HG02970 (cell line): ENCODE data around the gene TEKT2.

Experiments
- ATAC-seq: cut with Tn5 transposase; IDR thresholded peaks from one replicate; pipeline ENCODE4 v1.9.1; 2021; ENCODE audit warnings: mild to moderate bottlenecking, moderate library complexity, moderate number of reproducible peaks; ENCODE audit not compliant: unreplicated experiment, low FRiP score

TEKT2 gene, protein sequence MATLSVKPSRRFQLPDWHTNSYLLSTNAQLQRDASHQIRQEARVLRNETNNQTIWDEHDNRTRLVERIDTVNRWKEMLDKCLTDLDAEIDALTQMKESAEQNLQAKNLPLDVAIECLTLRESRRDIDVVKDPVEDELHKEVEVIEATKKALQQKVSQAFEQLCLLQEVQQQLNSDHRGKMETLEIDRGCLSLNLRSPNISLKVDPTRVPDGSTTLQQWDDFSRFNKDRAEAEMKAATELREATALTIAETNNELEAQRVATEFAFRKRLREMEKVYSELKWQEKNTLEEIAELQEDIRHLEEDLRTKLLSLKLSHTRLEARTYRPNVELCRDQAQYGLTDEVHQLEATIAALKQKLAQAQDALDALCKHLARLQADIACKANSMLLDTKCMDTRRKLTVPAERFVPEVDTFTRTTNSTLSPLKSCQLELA

GRCh38 chr1:36083635-36084496 is at the start of gene TEKT2:
Gene TEKT2, plus strand, starts transcription at chr1:36084094. Its CDS starts 828 bp downstream, at chr1:36084922.
- ATAC-seq = no peak

DNA sequence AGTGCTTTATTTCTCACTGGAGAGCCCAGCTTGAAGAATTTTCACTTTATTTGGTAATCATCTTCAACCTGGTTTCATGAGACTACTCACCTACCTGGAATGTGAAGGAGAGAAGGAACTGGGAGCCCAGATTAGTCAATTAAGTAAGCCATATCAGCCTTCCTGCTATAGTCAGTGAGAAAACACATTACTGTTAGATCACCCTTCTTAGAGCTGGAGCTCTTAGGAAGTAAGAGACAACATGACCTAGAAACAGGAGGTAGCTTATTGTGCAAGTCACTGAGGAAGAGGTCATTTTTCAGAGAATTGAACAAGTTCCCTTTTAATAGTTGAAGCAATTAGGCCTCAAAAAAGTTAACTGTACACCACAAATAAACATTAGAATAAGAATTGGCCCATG is 49.2 kb upstream of the TEKT2 start:
- ATAC-seq = no peak

GRCh38 chr1:36035154-36035553 is 48.7 kb upstream of the TEKT2 start:
- no peak for ATAC-seq

DNA sequence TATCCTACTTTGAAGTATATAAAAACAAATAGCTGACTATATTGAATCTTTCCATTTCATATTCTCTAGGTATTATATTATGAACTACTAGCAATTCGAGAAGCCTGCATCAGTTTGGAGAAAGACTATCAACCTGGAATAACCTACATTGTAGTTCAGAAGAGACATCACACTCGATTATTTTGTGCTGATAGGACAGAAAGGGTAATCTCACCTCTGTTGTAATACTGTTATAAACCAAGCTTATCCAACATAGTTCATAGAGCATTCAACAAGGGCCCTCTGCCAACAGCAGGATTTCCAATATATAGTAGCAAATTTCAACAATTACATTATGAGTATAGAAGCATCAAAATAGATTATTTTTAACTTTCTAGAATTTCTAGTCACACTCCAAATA is 43.7 kb upstream of the TEKT2 start:
- ATAC-seq = no peak

- ATAC-seq = no peak
These were observed 32.1 kb upstream of the TEKT2 start for GRCh38 chr1:36051821-36052220.

DNA sequence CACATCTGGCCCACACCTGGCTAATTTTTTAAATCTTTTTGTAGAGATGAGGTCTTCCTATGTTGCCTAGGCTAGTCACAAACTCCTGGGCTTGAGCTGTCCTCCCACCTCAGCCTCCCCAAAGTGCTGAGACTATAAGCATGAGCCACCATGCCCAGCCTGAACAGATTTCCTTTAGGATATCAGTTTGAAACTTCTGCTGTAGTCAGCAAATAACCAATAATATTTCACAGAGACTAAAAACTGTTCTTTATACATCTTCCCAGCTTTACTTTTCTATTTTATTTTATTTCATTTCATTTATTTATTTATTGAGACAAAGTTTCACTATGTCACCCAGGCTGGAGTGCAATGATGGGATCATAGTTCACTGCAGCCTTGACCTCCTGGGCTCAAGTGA is 29.9 kb upstream of the TEKT2 start:
- no peak for ATAC-seq

DNA sequence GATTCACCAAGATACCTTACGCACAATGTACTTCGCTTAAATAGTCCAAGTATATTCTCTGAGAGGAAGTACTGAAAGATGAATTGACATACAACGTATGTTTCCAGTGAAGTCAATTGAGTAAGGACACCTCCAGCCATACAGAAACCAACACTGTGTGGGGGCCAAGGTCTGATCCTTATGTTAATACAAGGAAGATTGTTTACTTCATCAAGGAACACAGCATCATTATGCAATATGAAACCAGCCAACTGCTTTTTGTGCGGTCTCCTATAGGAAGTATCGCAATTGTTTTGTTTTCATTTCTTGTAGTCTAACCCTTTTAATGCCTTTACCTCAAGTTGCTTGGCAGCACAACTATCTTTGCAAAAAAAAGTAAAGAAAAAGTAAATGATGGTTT is 28.2 kb upstream of the TEKT2 start:
- no peak for ATAC-seq

GRCh38 chr1:36062315-36062714 is 21.6 kb upstream of the TEKT2 start:
- no peak for ATAC-seq

- ATAC-seq = no peak
These were observed 16.0 kb upstream of the TEKT2 start for GRCh38 chr1:36067871-36068270.

DNA sequence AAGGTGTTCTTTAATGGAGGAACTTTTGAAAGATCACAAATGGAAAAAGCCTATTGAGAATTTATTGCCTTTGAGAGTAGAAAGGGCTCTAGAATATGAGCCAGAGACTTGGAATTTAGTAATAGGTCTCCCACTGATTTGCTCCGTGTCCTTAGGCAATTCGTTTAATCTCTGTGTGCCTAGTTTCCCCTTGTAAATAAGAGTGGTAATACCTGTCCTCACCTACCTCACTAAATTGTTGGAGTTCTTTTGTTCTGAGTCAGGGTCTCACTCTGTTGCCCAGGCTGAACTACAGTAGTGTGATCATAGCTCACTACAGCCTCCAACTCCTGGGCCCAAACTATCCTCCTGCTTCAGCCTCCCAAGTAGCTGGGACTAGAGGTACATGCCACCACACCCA is 15.0 kb upstream of the TEKT2 start:
- ATAC-seq = no peak

GRCh38 chr1:36070349-36070748 is 13.5 kb upstream of the TEKT2 start:
- ATAC-seq = no peak

GRCh38 chr1:36076979-36077573 is 6.8 kb upstream of the TEKT2 start:
- no peak for ATAC-seq

- ATAC-seq = no peak
These were observed 3.7 kb upstream of the TEKT2 start for GRCh38 chr1:36080236-36080635.

- no peak for ATAC-seq
These were observed 3.1 kb upstream of the TEKT2 start for GRCh38 chr1:36080801-36081200.

DNA sequence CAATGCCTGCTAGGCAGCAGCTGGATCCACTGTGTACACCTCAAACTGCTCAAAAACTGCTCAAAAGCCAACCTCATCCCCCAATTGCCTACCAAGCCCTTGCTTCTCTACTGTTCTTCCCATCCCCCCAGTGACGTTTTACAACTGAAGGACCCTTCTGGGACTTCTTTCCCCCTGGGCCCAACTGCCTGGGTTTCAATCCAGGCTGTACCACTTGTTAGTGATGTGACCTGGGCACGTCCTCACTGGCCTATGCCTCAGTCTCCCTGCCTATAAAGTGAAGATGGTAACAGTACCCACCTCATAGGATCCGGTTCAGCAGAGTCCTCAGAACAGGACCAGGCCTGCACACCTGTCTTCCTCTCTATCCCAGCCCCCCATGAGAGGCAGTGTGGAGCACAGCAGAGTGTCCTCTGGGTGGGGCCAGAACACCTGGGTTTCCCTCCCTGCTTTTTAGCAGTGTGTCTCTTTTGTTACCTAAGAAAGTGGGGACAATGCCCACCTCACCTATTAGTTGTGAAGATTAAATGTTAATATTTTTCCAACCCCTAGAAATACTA is 1.9 kb upstream of the TEKT2 start:
- ATAC-seq = no peak

GRCh38 chr1:36083219-36083618 is 675 bp upstream of the TEKT2 start:
- ATAC-seq = no peak

GRCh38 chr1:36084497-36085115 is 712 bp downstream of the TEKT2 start:
- ATAC-seq = no peak

DNA sequence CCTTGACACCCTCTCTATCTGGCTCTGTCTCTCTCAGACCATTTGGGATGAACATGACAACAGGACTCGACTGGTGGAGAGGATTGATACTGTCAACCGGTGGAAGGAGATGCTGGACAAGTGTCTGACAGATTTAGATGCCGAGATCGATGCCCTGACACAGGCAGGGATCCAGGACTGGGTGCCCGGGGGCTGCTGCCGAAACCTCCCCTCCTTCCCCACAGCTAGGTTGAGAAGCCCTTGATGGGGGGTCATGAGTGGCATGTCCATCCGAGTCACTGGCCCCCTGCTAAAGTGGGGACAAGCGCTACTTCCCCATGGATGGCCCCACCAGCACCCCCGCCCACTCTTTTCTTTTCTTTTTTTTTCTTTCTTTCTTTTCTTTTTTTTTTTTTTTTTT is 1.2 kb downstream of the TEKT2 start:
- ATAC-seq = no peak

DNA sequence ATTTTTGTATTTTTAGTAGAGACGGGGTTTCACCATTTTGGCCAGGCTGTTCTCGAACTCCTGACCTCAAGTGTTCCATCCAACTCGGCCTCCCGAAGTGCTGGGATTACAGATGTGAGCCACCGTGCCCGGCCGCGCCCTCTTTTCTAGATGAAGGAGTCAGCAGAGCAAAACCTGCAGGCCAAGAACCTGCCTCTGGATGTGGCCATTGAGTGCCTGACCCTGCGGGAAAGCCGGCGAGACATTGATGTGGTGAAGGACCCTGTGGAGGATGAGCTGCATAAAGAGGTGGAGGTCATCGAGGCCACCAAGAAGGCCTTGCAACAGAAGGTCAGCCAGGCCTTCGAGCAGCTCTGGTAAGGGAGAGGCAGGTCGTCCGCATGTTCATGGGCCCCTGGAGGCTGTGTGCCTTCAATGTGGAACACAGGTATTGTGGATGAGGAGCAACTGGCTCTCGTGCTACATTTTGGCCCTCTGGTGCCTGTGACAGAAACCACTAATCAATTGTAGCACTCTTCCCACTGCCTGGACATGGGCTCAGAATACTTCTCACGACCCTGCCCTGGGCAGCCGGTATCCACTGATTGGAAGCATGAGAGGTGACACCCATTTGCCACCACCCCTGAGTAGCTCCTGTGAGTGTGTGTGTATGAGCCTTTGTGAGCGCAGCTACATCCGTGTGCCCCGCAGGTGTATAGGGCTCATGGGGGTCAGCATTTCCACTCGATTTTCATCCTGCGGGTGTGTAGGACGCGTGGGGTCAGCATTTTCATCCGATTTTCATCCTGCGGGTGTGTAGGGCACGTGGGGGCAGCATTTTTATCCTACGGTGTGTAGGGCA is 2.0 kb downstream of the TEKT2 start:
- no peak for ATAC-seq
